ENCODE data around the gene TMEM45A.

Gene TMEM45A

DNA sequence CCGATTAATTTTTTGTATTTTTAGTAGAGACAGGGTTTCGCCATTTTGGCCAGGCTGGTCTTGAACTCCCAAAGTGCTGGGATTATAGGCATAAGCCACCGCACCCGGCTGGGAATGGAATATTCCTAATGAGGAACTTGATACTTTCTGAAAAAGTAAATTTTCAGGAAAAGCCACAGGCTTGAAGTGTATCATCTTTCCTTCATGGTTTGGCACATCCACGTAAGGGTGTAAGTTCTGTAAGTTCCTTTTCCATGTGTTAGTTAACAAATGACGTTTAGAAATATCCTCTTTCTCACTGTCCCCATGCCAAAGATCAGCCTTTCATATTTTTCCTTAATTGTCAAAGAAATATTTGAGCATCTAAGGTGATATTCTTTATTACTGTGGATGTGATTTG lies 24.9 kb downstream of the TMEM45A start:
- Histone ChIP-seq H3K27ac (ENCODE audit: low read depth, low read length) (no peak overlapping the region), H3K9ac (ENCODE audit: low read length) (no peak overlapping the region), H3K36me3 (ENCODE audit: control insufficient read depth, insufficient read depth, low read length) (no peaks in the 10 kb centered on the region)

GRCh38 chr3:100518244-100518643 lies 25.8 kb downstream of the TMEM45A start:
- Histone ChIP-seq H3K27ac (ENCODE audit: low read depth, low read length) (no peak overlapping the region), H3K27me3 (ENCODE audit: control insufficient read depth, insufficient read depth, low read length) (no peaks in the 10 kb centered on the region), H3K4me3 (ENCODE audit: low read depth, low read length) (no peak overlapping the region), H3K9ac (ENCODE audit: low read length) (no peak overlapping the region), H3K36me3 (ENCODE audit: control insufficient read depth, insufficient read depth, low read length) (no peaks in the 10 kb centered on the region), H3K9me3 (ENCODE audit: control insufficient read depth, insufficient read depth, low read depth, low read length) (no peaks in the 10 kb centered on the region), H3K4me1 (ENCODE audit: control insufficient read depth, insufficient read depth, low read length) (no peaks in the 10 kb centered on the region)

More for the DNA sequence above, 24.9 kb downstream of the TMEM45A start:
- Histone ChIP-seq H3K4me3 (ENCODE audit: low read depth, low read length) (no peak overlapping the region), H3K4me1 (ENCODE audit: control insufficient read depth, insufficient read depth, low read length) (no peaks in the 10 kb centered on the region), H3K27me3 (ENCODE audit: control insufficient read depth, insufficient read depth, low read length) (no peaks in the 10 kb centered on the region), H3K9me3 (ENCODE audit: control insufficient read depth, insufficient read depth, low read depth, low read length) (no peaks in the 10 kb centered on the region)

GRCh38 chr3:100518983-100519382 lies 26.6 kb downstream of the TMEM45A start:
- H3K4me3 ChIP-seq (ENCODE audit: low read depth, low read length): no peak overlapping the region
- no peak overlapping the region for H3K27ac ChIP-seq (ENCODE audit: low read depth, low read length)
- H3K9me3 ChIP-seq (ENCODE audit: control insufficient read depth, insufficient read depth, low read depth, low read length): no peaks in the 10 kb centered on the region
- no peaks in the 10 kb centered on the region for H3K27me3 ChIP-seq (ENCODE audit: control insufficient read depth, insufficient read depth, low read length)
- H3K36me3 ChIP-seq (ENCODE audit: control insufficient read depth, insufficient read depth, low read length): no peaks in the 10 kb centered on the region
- no peaks in the 10 kb centered on the region for H3K4me1 ChIP-seq (ENCODE audit: control insufficient read depth, insufficient read depth, low read length)
- H3K9ac ChIP-seq (ENCODE audit: low read length): no peak overlapping the region

DNA sequence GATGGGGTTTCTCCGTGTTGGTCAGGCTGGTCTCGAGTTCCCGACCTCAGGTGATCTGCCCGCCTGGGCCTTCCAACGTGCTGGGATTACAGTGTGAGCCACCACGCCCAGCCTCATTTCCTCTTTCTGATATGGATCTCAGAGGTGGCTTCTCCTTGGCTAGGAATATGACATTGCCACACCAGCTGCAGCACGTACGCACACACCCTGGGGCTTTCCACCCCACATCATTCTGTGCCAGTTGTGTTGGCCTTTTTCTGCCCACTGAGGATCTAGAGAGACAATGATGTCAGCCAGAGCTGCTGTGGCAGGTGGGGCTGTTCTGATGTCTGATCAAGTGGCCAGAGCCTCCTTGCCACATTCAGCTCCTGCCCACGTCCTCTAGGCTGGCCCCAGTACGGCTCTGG lies 29.0 kb downstream of the TMEM45A start:
- Histone ChIP-seq H3K9me3 (ENCODE audit: control insufficient read depth, insufficient read depth, low read depth, low read length) (no peaks in the 10 kb centered on the region), H3K4me1 (ENCODE audit: control insufficient read depth, insufficient read depth, low read length) (peaks cover 7% of the 10 kb centered on the region; the same call in 1 of the 2 replicates), H3K36me3 (ENCODE audit: control insufficient read depth, insufficient read depth, low read length) (no peaks in the 10 kb centered on the region), H3K9ac (ENCODE audit: low read length) (no peak overlapping the region), H3K27me3 (ENCODE audit: control insufficient read depth, insufficient read depth, low read length) (no peaks in the 10 kb centered on the region), H3K27ac (ENCODE audit: low read depth, low read length) (no peak overlapping the region), H3K4me3 (ENCODE audit: low read depth, low read length) (no peak overlapping the region)

DNA sequence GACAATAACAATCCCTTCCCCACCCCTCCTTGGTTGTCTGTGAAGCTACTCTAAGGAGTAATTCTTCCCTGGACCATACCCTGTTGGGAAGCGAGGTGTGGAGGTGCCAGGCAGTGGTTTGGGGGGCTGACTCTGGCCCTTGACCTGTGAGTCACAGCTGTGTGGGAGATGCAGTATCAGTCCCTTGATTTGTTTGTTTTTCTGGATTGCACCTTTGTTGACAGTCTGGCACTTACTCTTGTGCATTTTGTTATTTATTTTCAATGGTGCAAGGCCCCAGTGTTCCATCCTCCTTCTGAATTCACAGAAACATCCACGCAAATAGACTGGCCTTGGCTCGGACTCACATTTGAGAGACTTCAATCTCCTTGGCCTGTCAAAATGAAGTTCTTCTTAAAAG lies 29.7 kb downstream of the TMEM45A start:
- Histone ChIP-seq H3K36me3 (ENCODE audit: control insufficient read depth, insufficient read depth, low read length) (no peaks in the 10 kb centered on the region), H3K27me3 (ENCODE audit: control insufficient read depth, insufficient read depth, low read length) (no peaks in the 10 kb centered on the region), H3K4me1 (ENCODE audit: control insufficient read depth, insufficient read depth, low read length) (peaks cover 7% of the 10 kb centered on the region; the same call in 1 of the 2 replicates), H3K4me3 (ENCODE audit: low read depth, low read length) (no peak overlapping the region), H3K9ac (ENCODE audit: low read length) (no peak overlapping the region), H3K27ac (ENCODE audit: low read depth, low read length) (no peak overlapping the region), H3K9me3 (ENCODE audit: control insufficient read depth, insufficient read depth, low read depth, low read length) (no peaks in the 10 kb centered on the region)

DNA sequence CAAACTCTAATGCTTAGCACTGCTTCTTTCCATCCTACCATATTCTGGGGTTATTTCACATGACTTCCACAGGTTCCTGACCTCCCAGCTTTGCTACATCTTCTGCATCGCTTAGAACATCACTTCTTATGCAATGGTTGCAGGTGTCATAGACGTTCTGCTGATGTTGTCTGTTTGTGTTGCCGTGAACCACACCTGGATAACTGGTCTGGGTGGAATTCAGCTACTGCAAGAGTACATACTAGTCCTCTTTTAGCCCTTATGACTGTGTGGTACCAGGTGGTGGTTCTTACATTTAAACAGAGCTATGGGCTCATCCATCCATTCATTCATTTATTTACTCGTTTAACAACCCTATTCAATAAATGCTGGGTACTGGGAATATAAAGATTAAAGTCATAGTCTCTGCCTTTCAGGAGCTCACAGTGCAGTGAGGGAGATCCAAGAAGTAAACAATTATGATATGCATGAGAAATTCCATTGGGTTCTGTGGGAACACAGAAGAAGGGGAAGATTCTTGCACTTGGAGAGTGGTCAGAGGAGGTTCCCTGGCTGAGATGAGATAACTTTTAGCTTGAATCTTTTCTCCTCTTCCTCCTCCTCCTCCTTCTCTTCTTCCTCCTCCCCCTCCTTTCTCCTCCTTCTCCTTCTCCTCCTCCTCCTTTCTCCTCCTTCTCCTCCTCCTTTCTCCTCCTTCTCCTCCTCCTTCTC lies 30.8 kb downstream of the TMEM45A start:
- Histone ChIP-seq H3K27me3 (ENCODE audit: control insufficient read depth, insufficient read depth, low read length) (no peaks in the 10 kb centered on the region), H3K36me3 (ENCODE audit: control insufficient read depth, insufficient read depth, low read length) (no peaks in the 10 kb centered on the region), H3K4me1 (ENCODE audit: control insufficient read depth, insufficient read depth, low read length) (peaks cover 7% of the 10 kb centered on the region; the same call in 1 of the 2 replicates), H3K27ac (ENCODE audit: low read depth, low read length) (no peak overlapping the region), H3K9ac (ENCODE audit: low read length) (no peak overlapping the region), H3K4me3 (ENCODE audit: low read depth, low read length) (no peak overlapping the region), H3K9me3 (ENCODE audit: control insufficient read depth, insufficient read depth, low read depth, low read length) (no peaks in the 10 kb centered on the region)

DNA sequence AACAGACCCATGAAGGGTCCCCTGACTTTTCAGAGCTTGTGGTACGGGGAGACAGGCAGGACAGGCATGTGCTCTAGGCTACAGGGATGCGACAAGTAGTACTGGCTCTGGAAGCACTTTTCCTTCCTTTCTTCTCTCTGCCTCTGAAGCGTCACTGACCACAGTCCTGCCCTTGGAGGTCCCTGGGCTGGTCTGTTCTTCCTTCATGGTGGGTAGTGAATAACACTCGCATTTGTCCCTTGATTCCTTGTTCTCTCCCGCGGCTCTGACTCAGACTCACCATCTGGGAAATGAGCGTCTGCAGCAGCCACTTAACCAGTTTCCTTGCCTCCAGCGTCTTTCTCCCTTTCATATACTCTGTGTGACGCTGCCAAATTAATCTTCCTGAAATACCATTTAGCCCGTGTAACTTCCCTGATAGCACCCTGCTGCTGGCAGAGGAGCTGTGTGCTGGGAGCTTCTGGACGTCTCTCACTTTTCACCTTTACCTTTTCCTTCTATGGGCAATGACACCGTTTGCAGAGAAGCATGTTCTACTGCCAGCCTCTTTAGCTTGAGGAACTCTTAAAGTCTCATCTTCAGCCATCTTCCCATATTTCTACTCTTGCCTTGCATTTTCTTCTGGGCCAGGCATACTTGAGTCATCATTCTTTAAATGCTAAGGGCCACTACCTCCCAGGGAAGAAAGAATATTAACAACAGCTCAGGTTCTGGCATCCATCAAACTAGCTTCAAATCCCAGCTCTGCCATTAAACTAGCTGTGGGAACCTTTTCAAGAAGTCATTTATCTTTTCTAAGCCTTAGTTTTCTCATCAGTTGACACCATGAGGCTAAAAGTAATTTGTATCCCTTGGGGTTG lies 33.6 kb downstream of the TMEM45A start:
- Histone ChIP-seq H3K9ac (ENCODE audit: low read length) (no peak overlapping the region), H3K36me3 (ENCODE audit: control insufficient read depth, insufficient read depth, low read length) (no peaks in the 10 kb centered on the region), H3K4me1 (ENCODE audit: control insufficient read depth, insufficient read depth, low read length) (peaks cover 7% of the 10 kb centered on the region; the same call in 1 of the 2 replicates), H3K27me3 (ENCODE audit: control insufficient read depth, insufficient read depth, low read length) (no peaks in the 10 kb centered on the region), H3K4me3 (ENCODE audit: low read depth, low read length) (no peak overlapping the region), H3K27ac (ENCODE audit: low read depth, low read length) (no peak overlapping the region; the same call in 1 of the 2 replicates), H3K9me3 (ENCODE audit: control insufficient read depth, insufficient read depth, low read depth, low read length) (no peaks in the 10 kb centered on the region)

- H3K4me1 ChIP-seq (ENCODE audit: control insufficient read depth, insufficient read depth, low read length): peaks cover 7% of the 10 kb centered on the region; the same call in 1 of the 2 replicates
- no peak overlapping the region for H3K4me3 ChIP-seq (ENCODE audit: low read depth, low read length)
- no peaks in the 10 kb centered on the region for H3K27me3 ChIP-seq (ENCODE audit: control insufficient read depth, insufficient read depth, low read length)
- H3K9ac ChIP-seq (ENCODE audit: low read length): no peak overlapping the region
- H3K9me3 ChIP-seq (ENCODE audit: control insufficient read depth, insufficient read depth, low read depth, low read length): no peaks in the 10 kb centered on the region
- H3K27ac ChIP-seq (ENCODE audit: low read depth, low read length): no peak overlapping the region
- H3K36me3 ChIP-seq (ENCODE audit: control insufficient read depth, insufficient read depth, low read length): no peaks in the 10 kb centered on the region
Measured at GRCh38 chr3:100526613-100527346, 34.4 kb downstream of the TMEM45A start.

- H3K27me3 ChIP-seq (ENCODE audit: control insufficient read depth, insufficient read depth, low read length): no peaks in the 10 kb centered on the region
- no peak overlapping the region for H3K4me3 ChIP-seq (ENCODE audit: low read depth, low read length)
- H3K9me3 ChIP-seq (ENCODE audit: control insufficient read depth, insufficient read depth, low read depth, low read length): no peaks in the 10 kb centered on the region
- no peaks in the 10 kb centered on the region for H3K36me3 ChIP-seq (ENCODE audit: control insufficient read depth, insufficient read depth, low read length)
- no peak overlapping the region for H3K27ac ChIP-seq (ENCODE audit: low read depth, low read length)
- peaks cover 7% of the 10 kb centered on the region; the same call in 1 of the 2 replicates for H3K4me1 ChIP-seq (ENCODE audit: control insufficient read depth, insufficient read depth, low read length)
- H3K9ac ChIP-seq (ENCODE audit: low read length): no peak overlapping the region
Measured at GRCh38 chr3:100527347-100527735, 34.9 kb downstream of the TMEM45A start.

- Histone ChIP-seq H3K4me1 (ENCODE audit: control insufficient read depth, insufficient read depth, low read length) (peaks cover under 1% of the 10 kb centered on the region; the same call in 1 of the 2 replicates), H3K27ac (ENCODE audit: low read depth, low read length) (no peak overlapping the region), H3K4me3 (ENCODE audit: low read depth, low read length) (no peak overlapping the region), H3K27me3 (ENCODE audit: control insufficient read depth, insufficient read depth, low read length) (no peaks in the 10 kb centered on the region), H3K9ac (ENCODE audit: low read length) (no peak overlapping the region), H3K9me3 (ENCODE audit: control insufficient read depth, insufficient read depth, low read depth, low read length) (no peaks in the 10 kb centered on the region), H3K36me3 (ENCODE audit: control insufficient read depth, insufficient read depth, low read length) (no peaks in the 10 kb centered on the region)
Measured at GRCh38 chr3:100531093-100531492, 38.7 kb downstream of the TMEM45A start.

Measured in HUES6 (cell line).